GM21447 (cell line): Measurements from ENCODE around the gene PXDC1.

Experiments
- ATAC-seq: cut with Tn5 transposase; IDR thresholded peaks from one replicate; pipeline ENCODE4 v1.9.1; 2021; ENCODE audit not compliant: unreplicated experiment

Gene PXDC1

GRCh38 chr6:3749067-3749841 is 2.3 kb downstream of the PXDC1 start:
- ATAC-seq, result no peak

- ATAC-seq, result no peak
These were observed 3.1 kb downstream of the PXDC1 start for GRCh38 chr6:3748208-3749066.

GRCh38 chr6:3747100-3747737 is 4.3 kb downstream of the PXDC1 start:
- no peak for ATAC-seq

GRCh38 chr6:3746696-3747095 is 4.8 kb downstream of the PXDC1 start:
- no peak for ATAC-seq

GRCh38 chr6:3746119-3746691 is 5.3 kb downstream of the PXDC1 start:
- ATAC-seq, result peak; percentile 61

GRCh38 chr6:3745566-3746118 is 5.9 kb downstream of the PXDC1 start:
- no peak for ATAC-seq

- no peak for ATAC-seq
These were observed 6.5 kb downstream of the PXDC1 start for GRCh38 chr6:3744901-3745470.

GRCh38 chr6:3744211-3744900 is 7.2 kb downstream of the PXDC1 start:
- no peak for ATAC-seq

- no peak for ATAC-seq
These were observed 8.0 kb downstream of the PXDC1 start for GRCh38 chr6:3743541-3743940.

GRCh38 chr6:3742426-3743344 is 8.8 kb downstream of the PXDC1 start:
- peak; percentile 45 for ATAC-seq

GRCh38 chr6:3742076-3742425 is 9.5 kb downstream of the PXDC1 start:
- ATAC-seq, result no peak

GRCh38 chr6:3741477-3741871 is 10.0 kb downstream of the PXDC1 start:
- no peak for ATAC-seq

- no peak for ATAC-seq
These were observed 10.7 kb downstream of the PXDC1 start for GRCh38 chr6:3740551-3741476.

GRCh38 chr6:3739311-3739897 is 12.1 kb downstream of the PXDC1 start:
- no peak for ATAC-seq

GRCh38 chr6:3738381-3739131 is 13.0 kb downstream of the PXDC1 start:
- ATAC-seq, result no peak

- no peak for ATAC-seq
These were observed 13.7 kb downstream of the PXDC1 start for GRCh38 chr6:3737831-3738210.
